OCI-LY3 (cell line): ENCODE data around the gene ERF.

Experiments used
- CTCF ChIP-seq: fragments of 200-600, 300-600 bp; sonication (generic); IDR thresholded peaks from 2 replicates; pipeline ENCODE4 v1.5.1; 2014; ENCODE audit warnings: antibody characterized with exemption, low read length, low read depth
- EZH2phosphoT487 ChIP-seq: fragments of 200-600 bp; shearing (Covaris generic); IDR thresholded peaks from 2 replicates; pipeline ENCODE4 v1.6.1; 2018; ENCODE audit warnings: antibody characterized with exemption, mixed run types, low read depth

- TF ChIP-seq CTCF = no peak
- no peak for TF ChIP-seq EZH2phosphoT487
Observed at GRCh38 chr19:42246922-42247639, 7.8 kb downstream of the ERF start.
